HG03108 (cell line): ENCODE data around the gene TMTC1.

Experiments used
- ATAC-seq: cut with Tn5 transposase; IDR thresholded peaks from one replicate; pipeline ENCODE4 v1.9.1; 2021; ENCODE audit warnings: moderate library complexity; ENCODE audit not compliant: unreplicated experiment

The TMTC1 gene

DNA sequence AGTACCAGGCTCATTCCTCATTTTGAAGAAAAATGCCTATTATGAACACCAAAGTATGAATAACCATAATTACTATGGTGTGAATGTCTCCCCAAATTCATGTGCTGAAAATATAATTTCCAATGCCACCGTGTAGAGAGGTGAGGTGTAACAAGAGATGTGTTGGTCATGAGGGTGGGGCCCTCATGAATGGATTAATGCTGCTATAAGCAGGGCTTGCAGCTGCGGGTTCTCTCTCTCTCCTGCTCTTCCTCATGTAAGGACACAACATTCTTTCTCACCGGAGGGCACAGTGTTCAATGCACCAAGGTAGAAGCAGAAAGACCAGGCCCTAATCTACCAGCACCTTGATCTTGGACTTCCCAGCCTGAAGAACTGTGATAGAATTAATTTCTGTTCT lies 70.0 kb downstream of the TMTC1 start:
- ATAC-seq: no peak

DNA sequence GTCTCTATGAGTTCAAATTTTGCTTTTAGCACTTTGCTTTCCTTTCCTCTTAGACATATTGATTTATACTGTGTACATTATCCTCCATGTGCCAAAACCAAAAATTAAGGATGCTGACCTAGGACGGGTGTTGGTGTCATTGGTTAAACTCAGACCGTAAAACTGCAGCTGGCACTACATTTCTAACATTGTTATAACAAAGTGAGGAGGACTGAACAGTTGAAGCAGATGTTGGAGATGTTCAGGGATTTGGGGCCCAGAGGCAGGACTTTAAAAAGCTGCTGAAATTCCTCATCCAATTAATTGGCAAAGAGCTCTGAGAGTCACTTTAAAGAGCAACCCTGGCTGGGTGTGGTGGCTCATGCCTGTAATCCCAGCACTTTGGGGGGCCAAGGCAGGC lies 72.4 kb downstream of the TMTC1 start:
- ATAC-seq: no peak

DNA sequence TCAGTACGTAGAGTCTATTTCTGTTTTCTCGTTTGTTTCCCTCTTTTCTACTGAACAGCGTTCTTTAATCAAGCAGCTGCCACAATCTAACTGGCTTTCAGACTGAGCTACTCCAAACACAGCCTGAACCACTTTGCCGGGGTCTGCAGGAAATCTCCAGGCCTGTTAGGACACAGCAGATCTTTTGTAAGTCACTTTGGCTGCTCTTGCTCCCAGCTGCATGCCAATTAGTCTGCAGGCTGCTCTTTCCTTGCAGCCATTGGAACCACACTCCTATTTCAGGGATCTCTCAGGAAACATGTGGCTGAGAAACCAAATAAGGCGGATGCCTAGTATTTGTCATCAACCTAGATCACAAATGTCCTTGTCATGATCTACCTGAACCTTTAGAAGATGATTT lies 73.6 kb downstream of the TMTC1 start:
- no peak for ATAC-seq

DNA sequence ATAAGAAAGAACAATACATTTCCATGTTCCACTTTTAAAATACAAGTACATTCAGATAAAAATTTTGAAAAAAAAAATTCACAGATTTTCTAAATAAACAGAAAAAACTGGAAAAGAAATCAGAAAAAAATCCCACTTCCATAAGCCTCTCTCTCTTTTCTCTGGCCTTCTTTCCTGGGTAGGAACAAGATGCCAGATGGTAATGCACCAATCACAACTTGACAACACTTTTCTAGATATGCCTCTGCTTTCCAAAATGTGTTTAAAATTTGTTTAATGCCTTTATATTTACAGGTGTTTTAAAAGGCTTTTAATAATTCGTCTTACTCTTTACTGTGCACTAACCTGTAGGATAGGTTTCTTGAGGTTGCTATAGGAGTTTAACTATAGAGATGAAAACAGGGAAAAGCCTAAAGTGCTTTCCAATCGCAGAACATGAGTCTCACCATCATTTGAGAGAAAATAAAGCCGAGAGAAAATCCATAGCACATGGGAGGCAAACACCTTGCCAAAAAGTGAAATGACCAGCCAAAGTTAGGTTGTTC lies 74.2 kb downstream of the TMTC1 start:
- ATAC-seq: no peak

DNA sequence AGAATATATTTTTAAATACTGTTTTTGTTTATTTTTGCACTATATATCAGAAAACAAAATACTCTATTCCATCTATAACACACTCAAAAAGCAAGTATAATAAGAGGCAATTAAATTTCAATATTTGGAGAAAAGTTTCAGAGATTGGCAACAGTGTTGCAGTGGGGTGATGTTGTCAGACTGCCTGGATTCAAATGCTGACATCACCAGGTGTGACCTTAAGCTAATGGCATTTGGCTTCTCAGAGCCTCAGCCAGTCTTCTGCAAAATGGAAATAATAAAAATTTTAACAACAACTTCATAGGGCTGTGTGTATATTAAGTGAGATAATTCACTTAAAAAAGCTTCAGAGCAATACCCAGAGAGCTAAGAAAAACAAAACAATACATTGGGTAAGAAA lies 74.7 kb downstream of the TMTC1 start:
- no peak for ATAC-seq

DNA sequence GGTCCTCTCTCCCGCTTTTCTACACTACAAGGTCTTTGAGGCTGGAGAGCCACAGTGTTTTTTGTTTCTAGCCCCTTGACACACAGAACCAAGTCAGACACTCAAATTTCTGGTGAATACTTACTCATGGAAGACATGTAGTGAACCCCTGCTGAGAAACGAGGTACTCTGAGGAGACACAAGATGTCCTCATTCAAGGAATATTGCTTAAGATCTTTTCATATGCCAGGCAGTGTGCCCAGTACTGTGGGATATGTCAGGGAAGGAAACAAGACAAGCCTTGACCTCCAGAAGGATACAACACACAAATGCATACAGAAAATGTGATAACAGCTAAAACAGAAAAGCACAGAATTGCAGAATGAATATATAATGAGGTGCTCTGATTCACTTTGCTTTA lies 75.9 kb downstream of the TMTC1 start:
- ATAC-seq: no peak

DNA sequence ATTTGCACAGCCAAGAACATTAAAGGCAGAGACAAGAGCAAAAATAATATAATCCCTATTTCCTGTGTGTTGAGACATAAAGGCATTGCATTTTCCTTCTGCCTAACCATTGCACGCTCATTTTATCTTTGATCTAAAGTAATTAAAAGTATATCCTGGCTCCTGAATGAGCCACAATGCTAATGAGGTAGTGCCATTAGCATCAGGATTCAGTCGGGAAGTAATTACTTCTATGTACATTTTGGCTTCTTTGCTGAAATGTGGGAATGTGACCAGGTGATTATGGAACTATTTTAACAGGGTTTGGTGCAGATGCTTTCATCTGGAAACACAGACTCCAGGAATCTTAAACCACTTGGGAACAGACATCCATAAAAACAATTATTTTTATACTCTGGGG lies 77.4 kb downstream of the TMTC1 start:
- ATAC-seq: no peak

DNA sequence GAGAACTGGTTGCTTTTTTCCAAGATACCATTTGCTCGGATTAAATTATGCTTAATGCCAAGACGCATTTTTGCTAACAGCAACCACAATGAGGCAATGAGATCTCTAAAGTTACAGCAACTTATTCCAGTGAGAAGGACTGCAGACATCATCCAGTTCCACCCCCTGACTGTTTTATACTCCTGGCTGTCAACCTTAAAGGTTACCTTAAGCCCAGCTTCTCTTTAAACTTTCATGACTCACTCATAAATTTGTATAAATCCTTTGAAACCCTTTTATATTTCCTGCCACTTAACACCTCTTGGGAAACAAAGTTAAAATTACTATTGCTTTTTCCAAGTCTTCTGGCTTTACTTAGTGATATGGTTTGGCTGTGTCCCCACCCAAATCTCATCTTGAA lies 80.2 kb downstream of the TMTC1 start:
- no peak for ATAC-seq

DNA sequence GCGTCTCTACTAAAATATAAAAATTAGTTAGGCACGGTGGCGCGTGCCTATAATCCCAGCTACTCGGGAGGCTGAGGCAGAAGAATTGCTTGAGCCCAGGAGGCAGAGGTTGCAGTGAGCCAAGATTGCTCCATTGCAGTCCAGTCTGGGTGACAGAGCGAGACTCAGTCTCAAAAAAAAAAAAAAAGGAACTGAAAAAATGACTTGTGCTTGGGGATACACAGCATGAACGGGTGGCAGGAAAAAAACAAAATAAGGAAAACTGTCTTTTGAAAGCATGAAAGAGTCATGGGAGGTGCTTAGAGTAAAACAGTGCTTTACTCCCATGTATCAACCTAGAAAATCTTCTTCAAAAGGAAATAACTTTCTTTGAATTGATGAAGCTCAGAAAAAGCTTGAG lies 80.8 kb downstream of the TMTC1 start:
- ATAC-seq: no peak

DNA sequence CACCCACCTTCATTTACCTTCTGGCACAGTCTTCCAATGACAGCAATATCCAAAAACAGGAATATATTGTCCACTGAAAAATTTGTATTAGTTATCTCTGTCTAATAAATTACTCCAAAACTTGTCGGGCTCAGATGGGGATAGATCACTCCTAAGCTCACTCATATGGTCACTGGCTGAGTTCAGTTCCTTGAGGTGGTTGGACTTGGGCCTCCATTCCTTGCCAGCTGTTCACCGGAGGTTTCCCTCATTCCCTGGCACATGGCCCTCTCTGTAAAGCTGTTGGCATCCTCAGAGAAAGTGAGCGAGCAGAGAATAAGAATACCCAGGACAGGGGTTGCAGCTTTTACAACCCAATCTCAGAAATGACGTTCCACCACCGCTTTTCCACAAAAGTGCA lies 81.5 kb downstream of the TMTC1 start:
- ATAC-seq: no peak

DNA sequence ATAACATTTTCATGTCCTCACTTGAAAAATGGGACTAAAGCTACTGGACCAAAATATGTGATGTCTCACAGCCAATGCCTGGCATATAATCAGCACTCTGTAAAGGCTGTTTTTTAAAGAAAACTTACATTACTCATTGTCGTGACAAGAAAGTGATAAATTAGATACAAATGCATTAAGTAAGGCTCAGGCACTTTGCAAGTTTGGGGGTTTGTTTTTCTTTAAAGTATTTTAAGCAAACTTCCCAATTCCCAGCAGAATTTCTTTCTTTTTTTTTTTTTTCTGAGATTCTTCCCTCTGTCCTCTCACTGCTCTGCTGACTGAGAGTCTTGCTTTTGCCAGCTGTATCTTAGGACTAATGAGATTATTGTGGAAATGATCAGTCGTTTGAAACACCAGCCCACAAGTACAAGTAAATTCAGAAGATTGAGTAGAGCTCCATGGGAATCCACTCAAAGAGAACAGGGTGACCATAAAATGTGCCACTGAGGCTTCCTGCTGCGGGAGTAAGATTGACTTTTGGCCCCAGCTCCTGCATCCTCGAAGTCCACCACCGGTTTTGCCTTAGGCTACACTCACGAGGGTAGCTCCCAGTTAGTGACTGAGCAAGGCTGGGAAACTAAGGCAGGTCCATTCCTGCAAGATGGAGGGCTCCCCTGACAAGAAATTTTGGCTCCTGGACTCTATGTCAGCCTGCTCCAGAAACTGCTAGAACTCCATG lies 82.8 kb downstream of the TMTC1 start:
- no peak for ATAC-seq

DNA sequence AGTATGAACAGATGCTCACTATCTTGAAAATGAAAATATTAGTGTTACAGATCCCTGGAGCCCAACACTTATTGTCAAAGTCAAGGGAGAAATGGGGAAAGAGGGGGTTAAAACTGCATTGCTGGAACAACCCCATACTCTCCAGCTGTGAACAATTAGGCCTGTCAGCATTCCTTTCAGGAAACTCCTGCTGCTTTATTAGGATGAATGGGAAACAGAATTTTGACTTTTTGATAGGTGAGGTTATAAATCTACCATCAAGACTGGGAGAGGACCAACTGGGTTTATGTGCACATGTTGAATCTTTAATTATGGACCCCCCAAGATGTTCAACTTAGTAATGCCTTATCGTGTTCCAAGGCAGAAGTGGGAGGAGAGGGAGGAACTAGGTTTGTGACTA lies 85.0 kb downstream of the TMTC1 start:
- ATAC-seq: no peak

DNA sequence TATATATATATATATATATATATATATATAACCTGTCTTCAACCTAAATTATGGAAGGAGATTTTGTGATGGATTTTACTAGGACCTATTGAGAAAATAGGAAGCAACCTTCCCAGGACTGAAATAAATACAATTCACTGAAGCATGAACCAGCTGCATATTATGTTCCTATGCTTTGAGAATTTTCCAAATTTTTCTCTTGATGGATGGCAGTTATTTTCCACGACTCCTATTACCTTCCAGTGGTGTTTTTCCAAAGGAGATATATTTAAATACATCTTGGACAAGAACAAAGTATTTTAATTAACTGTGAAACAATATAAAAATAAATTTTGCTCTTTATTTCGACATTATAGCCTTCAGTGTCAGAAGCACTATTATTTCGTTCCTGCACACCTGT lies 87.9 kb downstream of the TMTC1 start:
- ATAC-seq: no peak

DNA sequence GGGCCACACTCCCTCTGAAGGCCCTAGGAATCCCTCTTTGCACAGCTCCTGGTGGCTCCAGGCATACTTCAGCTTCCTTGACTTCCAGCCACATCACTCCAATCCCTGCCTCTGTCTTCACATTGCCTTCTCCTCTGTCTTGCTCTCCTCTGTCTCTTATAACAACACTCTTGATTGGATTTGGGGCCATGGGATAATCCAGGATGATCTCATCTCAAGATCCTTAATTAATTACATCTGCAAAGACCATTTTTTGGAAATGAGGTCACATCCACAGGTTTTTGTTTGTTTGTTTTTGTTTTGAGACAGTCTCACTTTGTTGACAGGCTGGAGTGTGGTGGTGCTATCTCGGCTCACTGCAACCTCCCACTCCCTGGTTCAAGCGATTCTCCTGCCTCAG lies 88.7 kb downstream of the TMTC1 start:
- no peak for ATAC-seq

DNA sequence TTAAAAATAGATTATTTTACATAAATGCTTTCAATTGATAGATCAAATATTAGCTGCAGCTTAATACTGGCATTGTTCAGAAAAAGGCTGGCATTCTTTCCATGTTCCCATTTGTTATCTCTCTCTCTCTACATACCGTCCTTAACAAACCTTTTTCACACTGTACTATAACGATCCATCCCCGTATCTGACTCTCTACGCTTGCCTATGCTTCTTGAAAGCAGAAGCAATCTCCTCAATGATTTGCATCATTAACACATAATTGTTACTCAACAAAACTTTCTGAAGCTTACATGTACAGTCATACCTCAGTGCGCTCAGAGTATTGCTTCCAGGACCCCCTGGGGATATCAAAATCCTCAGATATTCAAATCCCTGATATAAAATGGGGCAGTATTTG lies 89.7 kb downstream of the TMTC1 start:
- ATAC-seq: no peak

DNA sequence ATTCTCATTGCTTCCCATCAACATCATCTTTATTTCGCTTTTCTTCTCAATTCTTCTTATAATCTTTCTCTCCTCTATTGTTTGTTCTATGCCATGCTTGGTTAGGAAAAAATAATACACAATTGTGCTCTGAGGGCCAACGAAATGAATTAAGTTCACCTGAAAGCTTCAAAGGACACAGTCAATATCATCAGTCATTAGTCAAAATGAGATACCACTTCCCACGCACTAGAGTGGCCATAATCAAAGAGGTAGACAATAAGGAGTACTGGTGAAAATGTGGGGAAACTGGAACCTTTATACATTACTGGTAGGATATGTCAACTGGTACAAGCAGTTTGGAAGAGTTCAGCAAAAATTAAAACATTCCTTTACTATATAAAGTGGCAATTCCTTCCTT lies 91.5 kb downstream of the TMTC1 start:
- ATAC-seq: no peak

DNA sequence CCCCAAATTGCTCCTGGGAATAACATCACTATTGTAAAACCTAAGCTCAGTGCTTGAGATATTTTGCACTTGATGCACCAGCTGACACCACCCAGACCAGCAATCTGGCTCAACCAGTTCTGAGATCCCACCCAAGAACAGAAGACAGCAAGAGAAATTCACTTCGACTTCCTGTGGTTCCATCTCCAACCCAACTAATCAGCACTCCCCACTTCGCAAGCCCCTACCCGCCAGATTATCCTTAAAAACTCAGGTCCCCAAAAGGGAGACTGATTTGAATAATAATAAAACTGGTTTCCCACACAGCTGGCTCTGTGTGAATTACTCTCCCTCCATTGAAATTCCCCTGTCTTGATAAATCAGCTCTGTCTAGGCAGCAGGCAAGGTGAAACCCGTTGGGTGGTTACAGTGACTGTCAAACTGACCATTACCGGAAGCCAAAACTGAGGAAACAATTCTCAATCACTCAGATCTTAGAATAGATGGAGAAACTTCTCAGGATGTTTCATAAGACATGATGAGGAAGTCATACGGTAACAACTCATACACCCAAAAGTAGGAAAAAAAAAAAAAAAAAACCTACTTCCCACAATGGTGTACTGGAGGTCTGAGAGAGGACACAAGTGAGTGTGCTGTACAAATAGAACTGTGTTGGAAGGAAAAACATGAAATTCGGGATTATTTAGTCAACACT lies 92.4 kb downstream of the TMTC1 start:
- no peak for ATAC-seq

DNA sequence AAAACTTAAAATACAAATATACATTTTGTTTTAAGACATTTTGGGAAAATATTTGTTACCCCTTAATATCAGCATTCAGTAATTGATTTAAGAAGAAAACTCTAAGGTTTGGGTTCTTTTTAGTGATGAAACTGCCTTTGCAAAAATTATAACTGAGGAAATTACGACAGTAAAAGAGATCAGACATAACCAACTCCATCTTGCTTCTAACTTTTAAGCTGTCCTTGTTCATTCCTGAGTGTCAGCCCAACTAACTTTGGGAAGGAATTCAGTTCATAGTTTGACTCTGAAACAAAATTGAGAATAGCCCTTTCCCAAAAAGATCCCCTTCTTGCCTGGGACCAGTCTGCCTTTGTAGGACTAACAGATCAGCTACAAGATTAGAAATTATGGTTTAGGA lies 93.0 kb downstream of the TMTC1 start:
- no peak for ATAC-seq

DNA sequence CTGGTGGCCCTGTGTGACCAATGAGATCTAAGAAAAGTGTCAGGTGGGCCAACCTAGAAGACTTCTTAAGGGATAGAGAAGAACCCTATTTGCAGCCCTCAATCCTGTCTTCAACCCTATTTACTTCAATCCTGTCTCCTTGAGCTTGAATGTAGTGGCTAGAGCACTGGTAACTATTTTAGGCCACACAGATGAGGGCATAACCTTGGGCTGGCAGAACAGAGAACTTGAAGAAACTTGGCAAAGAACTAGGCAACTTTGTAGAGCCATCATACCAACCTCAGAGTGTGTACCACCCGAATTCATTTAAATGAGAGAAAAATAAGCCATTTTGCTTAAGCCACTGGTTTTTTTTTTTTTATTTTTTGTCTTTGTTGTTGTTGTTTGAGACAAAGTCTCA lies 94.8 kb downstream of the TMTC1 start:
- ATAC-seq: no peak

DNA sequence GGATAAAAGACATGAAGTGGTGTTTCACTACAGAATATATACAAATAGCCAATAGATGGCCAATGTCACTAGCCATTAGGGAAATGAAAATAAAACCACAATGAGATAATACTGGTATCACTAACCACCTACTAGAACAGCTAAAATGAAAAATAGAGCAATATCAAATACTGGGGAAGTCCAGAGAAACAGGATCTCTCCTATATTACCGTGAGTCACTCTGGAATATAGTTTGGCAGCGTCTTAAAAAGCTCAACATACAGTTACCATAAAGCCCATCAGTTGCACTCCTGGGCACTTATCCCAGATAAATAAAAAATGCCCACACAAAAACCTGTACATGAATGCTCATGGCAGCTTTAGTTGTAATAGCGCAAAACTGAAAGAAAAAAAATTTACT lies 101.7 kb downstream of the TMTC1 start:
- ATAC-seq: no peak

DNA sequence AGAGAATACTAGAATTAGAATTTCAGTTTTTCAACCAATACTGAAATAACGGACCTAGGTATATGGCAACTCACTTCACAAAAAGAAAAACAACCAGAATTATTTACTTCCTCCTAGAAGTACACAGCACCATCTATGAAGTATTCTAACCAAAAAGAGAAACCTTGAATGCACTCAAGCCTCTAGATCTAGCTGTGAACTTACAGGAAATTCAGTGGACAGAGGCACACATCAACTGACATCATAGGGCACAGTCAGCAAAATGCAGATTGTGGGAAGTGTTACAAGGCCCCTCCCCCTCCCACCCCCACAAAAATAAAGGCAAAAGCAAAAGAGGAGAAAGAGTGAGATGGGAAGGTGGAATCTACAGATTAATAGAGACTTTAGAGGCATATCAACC lies 102.4 kb downstream of the TMTC1 start:
- ATAC-seq: no peak

DNA sequence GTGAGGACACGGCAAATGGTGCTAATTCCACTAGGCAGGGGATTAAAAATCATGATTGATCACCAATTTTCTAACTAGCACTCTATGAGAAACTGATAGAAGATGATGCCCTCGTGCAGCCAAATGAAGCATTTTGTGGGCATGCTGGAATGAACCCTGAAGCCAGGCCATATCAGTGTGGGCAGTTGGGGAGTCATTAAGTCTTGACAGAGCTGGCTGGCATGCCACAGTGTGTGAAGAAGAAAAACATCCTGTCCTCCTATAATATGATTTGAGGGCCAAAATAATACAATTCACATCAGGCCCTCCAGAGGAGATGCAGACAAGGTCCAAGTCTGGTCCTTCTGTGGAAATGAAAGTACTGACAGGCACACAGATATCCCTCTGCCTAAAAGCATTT lies 107.1 kb downstream of the TMTC1 start:
- no peak for ATAC-seq

DNA sequence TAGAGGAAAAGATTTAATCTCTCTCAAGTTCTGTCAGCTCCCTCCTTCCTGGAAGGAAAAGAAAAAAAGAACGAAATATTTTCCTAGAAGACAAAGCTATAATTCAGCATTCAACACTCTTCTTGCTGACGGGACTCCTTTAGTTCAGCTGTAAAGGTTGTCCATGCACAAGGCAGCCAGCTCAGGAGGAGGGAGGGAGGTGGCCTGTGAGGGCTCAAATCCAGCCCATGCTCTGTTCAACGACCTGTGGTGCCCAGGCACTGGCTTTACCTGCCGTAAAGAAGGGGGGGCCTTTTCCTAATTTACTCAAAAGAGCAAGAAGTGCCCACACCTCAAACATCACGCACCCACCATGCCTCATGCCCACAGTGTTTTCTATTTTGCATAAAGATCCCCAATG lies 109.3 kb downstream of the TMTC1 start:
- ATAC-seq: no peak
